GM18526 (cell line): ENCODE measurements around the gene AKAP8.

Experiments
- POLR2A ChIP-seq: IDR thresholded peaks from 3 replicates; pipeline ENCODE4 v1.6.1; 2011; ENCODE audit not compliant: insufficient read length; ENCODE audit errors: extremely low read depth

The AKAP8 gene

GRCh38 chr19:15367439-15367838, 12.1 kb downstream of the AKAP8 start:
- no peak for TF ChIP-seq POLR2A

DNA sequence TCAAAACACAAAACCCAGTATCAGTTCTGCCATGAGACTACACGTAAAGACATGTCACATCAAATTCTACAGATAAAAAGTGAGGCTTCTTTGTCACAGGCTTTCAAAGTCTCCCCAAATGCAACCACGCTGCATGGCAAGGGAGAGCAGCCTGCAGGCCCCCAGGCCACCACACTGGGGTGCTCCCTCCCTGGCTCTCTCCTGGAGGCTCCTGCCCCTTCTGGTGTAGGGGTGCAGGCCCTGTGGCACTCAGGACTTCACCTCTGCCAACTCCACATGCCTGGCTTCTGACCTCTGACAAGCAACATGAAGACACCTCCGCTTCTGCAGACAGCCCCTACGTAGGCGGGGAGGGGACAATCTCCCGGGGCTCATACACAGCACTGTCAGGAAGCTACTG, 14.3 kb downstream of the AKAP8 start:
- no peak for TF ChIP-seq POLR2A

DNA sequence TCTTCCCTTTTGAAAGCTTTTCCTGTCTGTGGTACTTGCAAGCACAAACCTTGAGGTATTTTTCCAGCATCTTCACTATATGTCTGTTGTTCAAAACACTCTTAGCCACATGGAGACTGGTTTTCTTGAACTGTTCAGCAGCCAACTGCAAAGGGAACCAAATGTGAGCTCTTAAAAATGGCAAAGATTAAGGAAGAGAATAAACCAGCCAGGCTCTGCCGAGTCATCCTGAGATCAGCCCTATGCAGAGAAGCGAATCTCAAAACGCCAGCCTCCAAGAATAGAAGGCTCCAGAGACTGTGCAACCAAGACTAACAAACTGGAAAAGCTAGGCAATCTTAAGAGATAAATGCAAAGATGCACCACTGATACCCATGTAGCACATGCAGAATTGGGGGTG, 20.7 kb downstream of the AKAP8 start:
- TF ChIP-seq POLR2A = no peak

GRCh38 chr19:15357906-15358305, 21.7 kb downstream of the AKAP8 start:
- no peak for TF ChIP-seq POLR2A

- TF ChIP-seq POLR2A = no peak
Measured at GRCh38 chr19:15354566-15355296, 24.9 kb downstream of the AKAP8 start.

GRCh38 chr19:15353908-15354307, 25.7 kb downstream of the AKAP8 start:
- no peak for TF ChIP-seq POLR2A

DNA sequence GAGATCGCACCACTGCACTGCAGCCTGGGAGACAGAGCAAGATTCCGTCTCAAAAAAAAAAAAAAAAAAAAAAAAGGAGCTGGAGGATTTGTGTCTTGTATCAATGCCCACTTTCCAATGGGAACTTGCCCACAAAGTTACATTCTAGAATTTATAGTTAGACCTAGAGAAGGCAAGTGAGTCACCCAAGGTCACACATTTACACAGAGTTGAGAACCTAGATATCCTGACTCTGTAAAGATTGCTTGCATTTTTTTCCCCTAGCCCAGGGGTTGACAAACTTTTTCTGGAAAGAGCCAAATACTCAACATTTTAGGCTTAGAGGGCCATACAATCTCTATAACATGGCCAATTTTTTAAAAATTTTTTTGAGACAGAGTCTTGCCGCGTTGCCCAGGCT, 39.5 kb downstream of the AKAP8 start:
- TF ChIP-seq POLR2A = no peak

DNA sequence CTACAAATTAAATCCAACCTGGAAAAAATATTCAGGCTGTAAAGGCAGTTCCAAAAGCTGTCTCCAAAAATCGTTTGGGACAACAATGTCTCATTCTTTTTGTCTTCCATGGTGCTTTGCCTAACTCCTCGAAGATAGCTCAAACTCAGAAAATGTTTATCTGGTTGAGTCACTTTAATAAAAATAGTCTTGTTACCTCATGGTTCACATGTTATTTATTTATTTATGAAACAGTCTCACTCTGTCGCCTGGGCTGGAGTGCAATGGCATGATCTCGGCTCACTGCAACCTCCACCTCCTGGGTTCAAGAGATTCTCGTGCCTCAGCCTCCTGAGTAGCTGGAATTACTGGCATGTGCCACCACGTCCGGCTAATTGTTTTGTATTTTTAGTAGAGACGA, 42.4 kb downstream of the AKAP8 start:
- TF ChIP-seq POLR2A = no peak

GRCh38 chr19:15332311-15332996, 47.1 kb downstream of the AKAP8 start, which contains the start of gene BRD4:
TSS of gene BRD4 (minus strand) at chr19:15332539. CDS start at chr19:15273099, 59,440 bp downstream.
- TF ChIP-seq POLR2A = peak; percentile 42

- TF ChIP-seq POLR2A = peak; percentile 19
Measured at GRCh38 chr19:15331419-15332310, 47.9 kb downstream of the AKAP8 start.

DNA sequence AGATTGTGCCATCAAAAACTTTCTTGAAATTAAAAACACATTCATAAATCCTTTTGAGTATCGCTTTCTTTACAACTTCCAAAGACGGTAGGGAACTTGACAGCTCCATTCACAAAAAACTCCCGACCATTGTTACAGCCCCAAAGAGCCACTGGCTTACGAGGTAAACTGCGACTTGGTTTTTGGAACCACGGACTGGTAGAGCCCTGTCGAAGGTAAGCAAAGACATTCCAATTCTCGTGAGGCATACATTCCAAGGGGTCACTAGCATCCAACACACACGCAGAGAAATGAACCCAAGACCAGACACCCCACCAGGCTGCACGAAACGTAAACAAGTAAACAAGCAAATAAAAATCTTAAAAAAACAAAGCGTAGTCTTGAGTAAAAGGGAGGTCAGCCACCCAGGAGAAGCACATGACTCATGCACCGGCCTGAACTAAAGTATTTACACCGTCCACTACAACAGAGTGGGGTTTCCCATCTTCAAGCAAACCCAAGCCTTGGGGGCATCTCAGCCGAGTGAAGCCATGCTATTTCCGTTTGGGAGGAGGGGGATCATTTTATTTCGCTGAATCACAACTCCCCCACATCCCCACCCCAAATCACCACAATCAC, 48.7 kb downstream of the AKAP8 start:
- no peak for TF ChIP-seq POLR2A

DNA sequence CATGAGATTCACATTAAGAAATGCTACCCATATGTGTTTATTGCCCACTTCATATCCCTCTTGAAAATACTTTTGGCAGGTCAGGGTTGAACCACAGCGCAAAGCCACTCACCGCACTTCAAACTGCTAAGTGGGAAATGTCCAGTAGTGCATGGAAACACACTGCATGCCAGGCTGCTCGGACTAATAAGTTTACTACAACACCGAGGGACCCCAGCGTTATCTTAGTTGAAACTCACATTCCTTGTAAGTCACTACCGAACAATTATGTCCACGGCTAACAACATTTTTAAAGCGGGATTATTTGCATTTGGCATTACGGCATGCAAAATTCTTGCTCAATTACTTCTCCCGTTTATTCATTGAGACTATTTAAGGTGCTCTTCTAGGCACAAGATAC, 51.3 kb downstream of the AKAP8 start:
- no peak for TF ChIP-seq POLR2A

GRCh38 chr19:15324791-15325519, 54.6 kb downstream of the AKAP8 start:
- no peak for TF ChIP-seq POLR2A

- no peak for TF ChIP-seq POLR2A
Measured at GRCh38 chr19:15323496-15324235, 55.9 kb downstream of the AKAP8 start.
